ENCODE results near the gene SPNS1. TPM values are rescaled to one million over a fixed set of nuclear protein-coding genes. Genes with fewer than 3 reads are reported as not detected.

Gene SPNS1
- total RNA-seq, 1 experiment from 2014 or later = 38.6 TPM

DNA sequence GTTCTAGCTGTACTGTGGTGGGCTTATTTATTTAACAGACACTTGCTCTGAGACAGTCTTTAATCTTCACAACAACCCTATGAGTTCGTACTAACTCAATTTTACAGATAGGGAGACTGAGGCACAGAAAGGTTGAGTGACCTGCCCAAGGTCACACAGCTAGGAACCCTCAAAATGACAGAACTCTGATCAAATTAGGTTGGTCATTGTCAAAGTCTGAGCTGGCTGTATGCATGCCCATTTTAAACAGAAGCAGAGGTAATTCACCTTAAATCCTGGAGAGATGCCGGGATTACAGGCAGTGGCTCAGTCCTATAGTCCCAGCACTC lies 35.2 kb downstream of the SPNS1 start:
- no CpG with 5 or more reads among the region's 2 CpGs for WGBS (ENCODE audit: extremely low coverage, insufficient read length, low lambda C conversion rate)
- Histone ChIP-seq H3K27ac (ENCODE audit: insufficient read length, low read depth, low read length) (no peak overlapping the region), H3K9me3 (ENCODE audit: control insufficient read depth, low read depth, low read length) (no peaks in the 10 kb centered on the region), H4K91ac (ENCODE audit: insufficient read length, low read depth, low read length) (no peak overlapping the region), H2BK15ac (ENCODE audit: low read depth, low read length) (no peak overlapping the region), H3K27me3 (ENCODE audit: insufficient read depth, low read length) (no peaks in the 10 kb centered on the region), H3K18ac (ENCODE audit: insufficient read length, low read depth, low read length) (no peak overlapping the region), H2BK20ac (ENCODE audit: low read depth, low read length, poor library complexity, severe bottlenecking) (no peak overlapping the region), H3K79me2 (ENCODE audit: insufficient read depth, low read length) (no peaks in the 10 kb centered on the region), H2AFZ (ENCODE audit: low read length) (no peak overlapping the region), H2BK5ac (ENCODE audit: insufficient read length, low read length) (no peak overlapping the region), H3K23me2 (ENCODE audit: insufficient read length, low read depth, low read length, poor library complexity, severe bottlenecking) (no peaks in the 10 kb centered on the region), H3T11ph (ENCODE audit: low read length) (no peak overlapping the region), H3K4ac (ENCODE audit: low read depth, low read length) (no peak overlapping the region), H3K56ac (ENCODE audit: insufficient read length, low read depth, low read length) (no peak overlapping the region), H2AK5ac (ENCODE audit: insufficient read length, low read length) (no peak overlapping the region), H3K4me1 (ENCODE audit: insufficient read depth, low read length) (no peaks in the 10 kb centered on the region), H3K4me2 (ENCODE audit: insufficient read depth, insufficient read length, low read length) (no peak overlapping the region), H4K8ac (replicated peaks; ENCODE audit: insufficient read length, low read depth, low read length) (no peak overlapping the region), H3K14ac (ENCODE audit: insufficient read depth, low read length) (no peak overlapping the region), H3K79me1 (ENCODE audit: insufficient read depth, low read depth, low read length, poor library complexity, severe bottlenecking) (no peaks in the 10 kb centered on the region), H4K5ac (ENCODE audit: insufficient read length, low read depth, low read length) (no peak overlapping the region), H3K9ac (ENCODE audit: extremely low read depth, insufficient read length, low read length) (no peak overlapping the region), H2BK120ac (ENCODE audit: low read depth, low read length, poor library complexity, severe bottlenecking) (no peak overlapping the region), H2BK12ac (ENCODE audit: insufficient read length, low read depth, low read length) (no peak overlapping the region), H3K23ac (ENCODE audit: insufficient read length, low read depth, low read length) (no peak overlapping the region), H4K20me1 (ENCODE audit: control insufficient read depth, insufficient read depth, insufficient read length) (no peaks in the 10 kb centered on the region)
- H3K27me3 Mint-ChIP-seq (ENCODE audit: low read depth) = peaks cover 3% of the 10 kb centered on the region
- H3K27ac Mint-ChIP-seq = no peak overlapping the region
- no peaks in the 10 kb centered on the region for H3K36me3 Mint-ChIP-seq (ENCODE audit: insufficient read depth in 1 of 3, low read depth in 3 of 3)
- H3K4me1 Mint-ChIP-seq = peaks cover 3 to 6% of the 10 kb centered on the region in 2 experiments; a peak in 1 of 4 replicates
- TF ChIP-seq, protein P1, sequence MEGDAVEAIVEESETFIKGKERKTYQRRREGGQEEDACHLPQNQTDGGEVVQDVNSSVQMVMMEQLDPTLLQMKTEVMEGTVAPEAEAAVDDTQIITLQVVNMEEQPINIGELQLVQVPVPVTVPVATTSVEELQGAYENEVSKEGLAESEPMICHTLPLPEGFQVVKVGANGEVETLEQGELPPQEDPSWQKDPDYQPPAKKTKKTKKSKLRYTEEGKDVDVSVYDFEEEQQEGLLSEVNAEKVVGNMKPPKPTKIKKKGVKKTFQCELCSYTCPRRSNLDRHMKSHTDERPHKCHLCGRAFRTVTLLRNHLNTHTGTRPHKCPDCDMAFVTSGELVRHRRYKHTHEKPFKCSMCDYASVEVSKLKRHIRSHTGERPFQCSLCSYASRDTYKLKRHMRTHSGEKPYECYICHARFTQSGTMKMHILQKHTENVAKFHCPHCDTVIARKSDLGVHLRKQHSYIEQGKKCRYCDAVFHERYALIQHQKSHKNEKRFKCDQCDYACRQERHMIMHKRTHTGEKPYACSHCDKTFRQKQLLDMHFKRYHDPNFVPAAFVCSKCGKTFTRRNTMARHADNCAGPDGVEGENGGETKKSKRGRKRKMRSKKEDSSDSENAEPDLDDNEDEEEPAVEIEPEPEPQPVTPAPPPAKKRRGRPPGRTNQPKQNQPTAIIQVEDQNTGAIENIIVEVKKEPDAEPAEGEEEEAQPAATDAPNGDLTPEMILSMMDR (conservative IDR thresholded peaks at IDR 0.05) = no peak
- no peak overlapping the region for H3K4me3 Mint-ChIP-seq
- no peak for DNase-seq
- H3K9me3 Mint-ChIP-seq = peaks cover 0 to 2% of the 10 kb centered on the region in 2 experiments; a peak in 1 of 5 replicates
